Mesodermal cell (in vitro differentiated cells): Measurements from ENCODE around the gene SALL2.

Experiments used
- H3K27ac ChIP-seq: 2 replicates; pipeline ENCODE4 v1.7.0; 2013; ENCODE audit warnings: mild to moderate bottlenecking, low read depth, low read length, moderate library complexity; ENCODE audit not compliant: severe bottlenecking
- H3K36me3 ChIP-seq: 2 replicates; pipeline ENCODE4 v1.7.1; 2013; ENCODE audit warnings: mild to moderate bottlenecking, low read length, moderate library complexity; ENCODE audit not compliant: control insufficient read depth, insufficient read depth
- H3K4me1 ChIP-seq: one replicate; pipeline ENCODE4 v1.7.1; 2013; ENCODE audit warnings: mild to moderate bottlenecking, low read length; ENCODE audit not compliant: insufficient read depth, control insufficient read depth, poor library complexity, severe bottlenecking
- H3K4me3 ChIP-seq: 2 replicates; pipeline ENCODE4 v1.7.0; 2013; ENCODE audit warnings: low read length, control low read depth, mild to moderate bottlenecking; ENCODE audit not compliant: insufficient read depth, poor library complexity, severe bottlenecking; ENCODE audit errors: extremely low read depth
- H3K9me3 ChIP-seq: 2 replicates; pipeline ENCODE4 v1.7.1; 2013; ENCODE audit warnings: mild to moderate bottlenecking, low read length, moderate library complexity; ENCODE audit not compliant: control insufficient read depth
- WGBS, 2 experiments: methylation state at CpG; one replicate each; pipeline ENCODE4 v1.1.5; 2013; ENCODE audit warnings: missing lambda C conversion rate in 2 of 2; ENCODE audit not compliant: insufficient coverage in 2 of 2; 5-methylcytosine and 5-hydroxymethylcytosine counted together

SALL2 gene

DNA sequence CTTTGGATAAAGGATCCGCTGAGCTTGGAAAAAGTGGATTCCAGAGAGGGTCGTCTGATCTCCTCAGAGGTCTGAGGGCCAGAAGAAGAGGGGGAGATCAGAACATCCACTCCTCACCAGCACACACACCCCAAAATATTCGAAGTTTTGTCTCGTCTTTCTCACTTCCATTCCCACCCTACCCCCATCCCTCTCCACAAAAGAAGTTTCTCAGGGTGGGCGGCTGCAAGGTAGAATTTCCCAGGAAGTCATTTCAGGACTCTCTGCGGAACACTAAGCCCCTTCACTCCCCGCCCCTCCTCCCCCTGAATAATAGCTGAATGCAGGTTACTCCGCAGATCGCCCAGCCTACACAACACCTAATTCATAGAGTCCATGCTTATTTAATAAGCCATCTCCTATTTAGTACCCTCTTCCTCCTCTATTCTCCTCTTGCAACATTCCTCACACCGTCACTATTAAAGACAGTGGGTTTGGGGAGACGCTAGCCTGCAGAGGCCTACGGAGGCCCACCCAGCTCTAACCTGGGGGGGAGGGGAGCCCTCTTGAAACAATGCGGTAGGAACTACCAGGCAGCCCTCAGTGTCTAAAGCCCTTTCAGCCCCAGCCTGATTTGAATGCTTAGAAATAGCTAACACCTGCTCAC, 649 bp upstream of the SALL2 start:
- peak overlapping the region; percentile 77 for H3K27ac ChIP-seq
- 1 to 9% methylated on average over 8 to 11 of the region's 13 CpGs for WGBS, 2 experiments
- peaks cover 16% of the 10 kb centered on the region for H3K4me1 ChIP-seq

DNA sequence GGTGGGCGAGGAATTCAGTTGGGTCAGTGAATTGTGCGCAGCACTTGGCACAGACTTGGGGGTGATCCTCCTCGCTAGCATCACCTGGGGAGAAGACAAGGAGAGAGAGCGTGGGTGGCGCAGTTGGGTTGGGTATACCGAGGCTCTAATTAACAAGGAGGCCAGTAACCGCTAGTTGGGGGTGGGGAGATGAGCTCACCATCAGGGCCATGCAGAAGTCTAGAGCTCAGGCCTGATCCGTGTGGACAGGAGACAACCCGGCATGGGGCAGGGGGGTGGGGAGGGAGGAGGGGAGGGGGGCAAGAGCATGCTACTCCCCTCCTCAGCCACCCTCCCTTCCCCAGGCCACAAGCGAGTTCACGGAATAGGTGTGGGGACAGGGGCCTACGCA, 580 bp downstream of the SALL2 start:
- Histone ChIP-seq H3K4me3 (peak overlapping the region; percentile 71), H3K36me3 (peaks cover 32% of the 10 kb centered on the region), H3K27ac (peak overlapping the region; percentile 77), H3K9me3 (no peaks in the 10 kb centered on the region), H3K4me1 (peaks cover 16% of the 10 kb centered on the region)
- WGBS, 2 experiments = 15 to 42% methylated on average over 3 to 5 of the region's 12 CpGs

More for the DNA sequence above, 649 bp upstream of the SALL2 start:
- H3K36me3 ChIP-seq = peaks cover 29% of the 10 kb centered on the region
- H3K9me3 ChIP-seq = no peaks in the 10 kb centered on the region
- H3K4me3 ChIP-seq = peak overlapping the region; percentile 71

DNA sequence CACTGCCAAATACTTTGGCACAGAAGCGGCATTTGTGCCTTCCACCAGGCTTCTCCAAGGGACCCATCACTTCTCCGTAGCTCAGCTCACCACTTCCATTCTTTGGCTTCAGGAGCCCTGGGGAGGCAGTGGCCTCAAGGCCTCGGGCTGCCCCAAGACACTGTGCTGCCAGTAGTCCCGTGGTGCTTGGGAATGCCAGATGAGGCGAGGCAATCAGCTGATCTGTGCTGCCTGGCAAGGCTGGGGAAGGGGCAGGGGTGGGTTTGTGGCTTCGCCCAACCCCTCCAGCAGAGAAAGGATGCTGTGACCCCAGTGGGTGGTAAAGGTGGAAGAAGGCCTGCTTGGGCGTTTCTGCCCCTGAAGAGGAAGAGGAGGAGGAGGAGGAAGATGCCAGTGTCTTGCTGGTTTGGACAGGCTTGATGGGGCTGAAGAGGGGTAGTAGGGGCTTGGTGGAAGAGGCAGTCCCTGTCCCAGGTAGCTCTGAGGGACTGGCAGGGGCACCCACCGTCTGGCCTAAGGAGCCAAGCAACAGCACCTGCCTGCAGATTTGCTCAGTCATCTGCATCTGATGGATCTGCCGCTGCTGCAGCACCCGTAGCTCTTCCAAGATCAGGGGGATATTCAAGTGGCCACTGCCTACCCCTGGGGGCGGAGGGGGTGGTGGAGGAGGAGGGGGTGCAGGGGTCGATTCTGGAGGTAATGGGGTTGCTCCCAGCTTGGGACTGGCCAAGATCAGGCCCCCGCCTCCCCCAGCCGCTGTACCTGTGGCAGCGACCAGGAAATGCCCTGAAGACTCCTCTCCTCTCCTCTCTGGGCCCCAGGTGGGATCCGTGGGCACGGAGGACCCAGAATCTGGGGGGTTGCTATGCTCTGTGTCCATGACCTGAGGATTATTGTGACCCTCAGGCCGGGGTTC, 1.3 kb downstream of the SALL2 start:
- no peak overlapping the region for H3K27ac ChIP-seq
- peaks cover 32% of the 10 kb centered on the region for H3K36me3 ChIP-seq
- WGBS, 2 experiments = 76 to 91% methylated on average over 6 to 11 of the region's 18 CpGs
- peak overlapping the region; percentile 71 for H3K4me3 ChIP-seq
- peaks cover 16% of the 10 kb centered on the region for H3K4me1 ChIP-seq
- no peaks in the 10 kb centered on the region for H3K9me3 ChIP-seq

DNA sequence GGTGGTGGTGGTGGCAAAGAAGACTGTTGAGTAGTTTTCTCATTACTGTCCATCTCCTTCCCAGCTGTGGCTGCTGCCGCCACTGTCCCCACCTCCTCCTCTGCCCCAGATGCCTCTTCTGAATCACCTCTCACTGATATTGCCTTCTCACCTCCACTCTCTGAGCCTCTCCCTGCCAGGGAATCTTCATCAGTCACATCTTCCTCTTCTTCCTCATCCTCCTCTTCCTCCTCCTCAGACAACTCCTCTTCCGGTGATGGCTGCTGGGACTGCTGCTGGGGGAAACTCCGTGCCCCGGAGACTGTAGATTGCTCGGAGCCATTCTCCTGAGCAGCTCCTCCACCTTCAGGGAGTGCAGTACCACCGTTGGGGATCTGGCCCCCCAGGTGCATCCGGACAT, 2.9 kb downstream of the SALL2 start:
- H3K27ac ChIP-seq = no peak overlapping the region
- peaks cover 11% of the 10 kb centered on the region for H3K4me1 ChIP-seq
- H3K9me3 ChIP-seq = no peaks in the 10 kb centered on the region
- peaks cover 32% of the 10 kb centered on the region for H3K36me3 ChIP-seq
- 90 to 96% methylated on average over 5 of the region's 7 CpGs for WGBS, 2 experiments
- H3K4me3 ChIP-seq = no peak overlapping the region

DNA sequence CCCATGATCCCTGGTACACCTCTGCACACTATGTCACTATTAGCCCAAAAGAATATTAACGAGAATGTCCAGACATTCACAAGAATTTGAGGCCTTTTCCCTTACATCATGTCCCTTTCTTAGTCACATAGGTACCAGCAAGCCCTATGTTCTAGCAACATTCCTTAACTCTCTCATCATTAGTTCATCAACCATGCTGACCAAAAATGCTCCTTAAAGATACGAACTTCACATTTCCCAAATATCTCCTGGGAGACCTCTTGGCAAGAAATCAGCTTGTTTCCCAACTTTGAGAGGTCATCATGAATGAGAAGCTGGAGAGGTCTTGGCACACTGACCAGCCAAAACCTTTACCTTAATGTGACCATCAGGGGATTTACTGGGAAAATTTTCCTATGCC, 4.6 kb downstream of the SALL2 start:
- peaks cover 32% of the 10 kb centered on the region for H3K36me3 ChIP-seq
- H3K27ac ChIP-seq = no peak overlapping the region
- H3K4me3 ChIP-seq = no peak overlapping the region
- peaks cover 3% of the 10 kb centered on the region for H3K4me1 ChIP-seq
- no peaks in the 10 kb centered on the region for H3K9me3 ChIP-seq
- WGBS, 2 experiments = 82 to 92% methylated on average over 1 to 2 of the region's 2 CpGs

DNA sequence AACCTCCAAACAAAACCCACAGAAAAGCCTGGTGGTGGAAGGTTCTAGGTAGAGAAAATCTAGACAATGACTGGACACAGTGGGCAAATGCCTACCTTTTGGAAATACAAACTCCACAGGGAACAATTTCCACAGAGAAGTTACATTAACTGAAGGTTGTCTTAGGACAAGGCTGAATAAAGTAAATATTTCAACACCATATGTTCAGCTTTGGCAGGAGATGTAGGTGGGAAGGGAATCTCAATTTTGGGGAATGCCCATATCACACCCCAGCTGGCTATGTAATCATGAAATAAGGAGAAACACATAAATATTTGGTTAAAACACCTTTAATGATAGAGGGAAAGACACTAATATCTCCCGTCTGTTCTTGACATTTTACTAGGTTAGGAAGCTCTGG, 5.4 kb downstream of the SALL2 start:
- Histone ChIP-seq H3K4me1 (peaks cover 3% of the 10 kb centered on the region), H3K27ac (no peak overlapping the region), H3K4me3 (no peak overlapping the region), H3K36me3 (peaks cover 32% of the 10 kb centered on the region), H3K9me3 (no peaks in the 10 kb centered on the region)
- WGBS, 2 experiments = 100% methylated on average over 1 of the region's 1 CpG

DNA sequence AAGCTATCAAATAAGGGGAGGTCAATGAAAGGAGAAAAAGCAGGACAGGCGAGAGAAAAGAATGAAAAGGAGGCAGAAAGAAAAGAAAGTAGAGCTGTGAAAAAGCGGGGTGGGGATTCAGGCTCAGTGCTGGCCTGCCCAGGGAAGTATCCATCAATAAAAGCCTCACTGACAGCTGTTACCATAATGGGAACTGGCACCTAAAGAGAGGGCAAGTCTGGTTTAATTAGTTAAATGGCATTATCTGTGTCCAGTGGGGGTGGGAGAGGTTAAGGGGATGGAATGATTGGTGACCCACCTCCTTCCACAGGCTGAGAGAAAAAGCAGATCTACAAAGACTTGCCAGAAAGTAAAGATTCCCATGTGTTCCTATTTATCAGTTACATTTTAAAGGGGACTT, 7.4 kb downstream of the SALL2 start:
- Histone ChIP-seq H3K4me3 (no peak overlapping the region), H3K27ac (no peak overlapping the region), H3K4me1 (no peaks in the 10 kb centered on the region), H3K9me3 (no peaks in the 10 kb centered on the region), H3K36me3 (peaks cover 15% of the 10 kb centered on the region)
- 83 to 93% methylated on average over 2 of the region's 2 CpGs for WGBS, 2 experiments

DNA sequence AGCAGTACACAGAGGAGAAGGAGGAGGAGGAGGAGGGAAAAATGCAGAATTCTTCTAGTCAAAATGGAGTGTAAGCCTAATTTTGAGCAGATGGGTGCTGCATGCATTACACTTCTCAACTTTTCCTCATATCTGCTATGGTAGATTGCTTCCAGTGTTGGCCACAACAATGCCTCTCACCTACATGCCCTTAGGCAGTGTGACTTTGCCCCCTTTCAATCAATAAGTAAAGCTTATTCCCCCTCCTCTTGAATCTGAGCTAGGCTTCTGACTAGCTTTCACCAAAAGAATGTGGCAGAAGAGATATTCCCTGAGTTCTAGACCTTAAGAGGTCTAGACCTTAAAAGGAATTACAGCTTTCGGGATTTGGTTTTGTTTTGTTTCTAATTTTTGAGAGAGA, 11.8 kb downstream of the SALL2 start:
- WGBS, 2 experiments = 88% methylated on average over 1 of the region's 1 CpG; no CpG with 5 or more reads in 1 of the 2 experiments
- Histone ChIP-seq H3K27ac (no peak overlapping the region), H3K36me3 (peaks cover 2% of the 10 kb centered on the region), H3K4me1 (peaks cover 7% of the 10 kb centered on the region), H3K9me3 (peaks cover 3% of the 10 kb centered on the region), H3K4me3 (no peak overlapping the region)

DNA sequence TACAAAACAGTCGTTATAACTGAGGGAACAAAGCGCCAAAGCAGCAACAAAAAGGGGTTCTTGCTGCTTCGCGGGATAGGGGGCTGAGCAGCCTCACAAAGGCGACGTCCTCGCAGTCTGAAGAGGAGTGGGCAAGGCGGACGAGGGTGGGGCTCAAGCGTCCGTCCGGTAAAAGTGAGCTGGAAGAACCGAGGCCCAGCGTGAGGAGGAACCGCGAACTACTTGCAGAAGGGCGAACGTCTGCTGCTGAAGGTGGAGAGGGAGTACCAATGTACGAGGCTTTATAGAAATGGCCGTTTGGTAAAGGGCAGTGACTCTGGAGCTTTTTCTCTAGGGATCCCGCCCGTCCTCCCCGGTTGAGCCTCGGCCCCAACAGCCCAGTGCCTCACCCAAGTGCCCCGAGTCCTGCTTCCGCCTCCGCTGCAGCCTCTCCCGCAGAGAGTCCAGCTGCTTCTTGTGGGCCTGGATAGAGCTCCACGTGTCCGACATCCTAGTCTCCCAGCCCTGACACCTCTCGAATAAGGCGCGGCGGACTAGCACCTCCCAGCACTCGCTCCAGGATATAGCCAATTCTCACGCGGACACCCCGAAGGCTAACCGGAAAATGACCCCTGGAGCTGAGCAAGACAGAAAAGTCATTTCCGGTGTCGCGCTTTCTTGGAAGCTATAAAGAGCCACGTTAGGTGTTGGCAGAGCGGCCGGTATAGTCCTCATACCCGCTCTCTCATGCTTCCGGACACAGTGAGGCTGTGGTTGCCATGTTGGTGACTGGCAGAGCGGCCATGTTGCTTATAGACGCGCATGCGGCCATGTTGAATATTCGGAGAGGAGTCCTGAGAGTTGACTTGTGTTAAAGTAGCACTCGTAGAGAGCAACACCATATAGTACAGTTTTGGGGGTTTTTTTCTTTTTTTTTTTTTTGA, 15.2 kb downstream of the SALL2 start, which contains the start of gene METTL3:
Gene METTL3, minus strand, starts transcription at position 606 of the 923 bp plus-strand sequence. Its CDS starts 117 bp downstream, at position 489.
- H3K4me1 ChIP-seq = peaks cover 10% of the 10 kb centered on the region
- 0% methylated on average over 36 to 43 of the region's 53 CpGs for WGBS, 2 experiments
- H3K27ac ChIP-seq = peak within 1 kb of the TSS; percentile 86
- H3K4me3 ChIP-seq = peak within 1 kb of the TSS; percentile 96
- H3K36me3 ChIP-seq = peaks cover 33% of the 10 kb centered on the region
- peaks cover 3% of the 10 kb centered on the region for H3K9me3 ChIP-seq

DNA sequence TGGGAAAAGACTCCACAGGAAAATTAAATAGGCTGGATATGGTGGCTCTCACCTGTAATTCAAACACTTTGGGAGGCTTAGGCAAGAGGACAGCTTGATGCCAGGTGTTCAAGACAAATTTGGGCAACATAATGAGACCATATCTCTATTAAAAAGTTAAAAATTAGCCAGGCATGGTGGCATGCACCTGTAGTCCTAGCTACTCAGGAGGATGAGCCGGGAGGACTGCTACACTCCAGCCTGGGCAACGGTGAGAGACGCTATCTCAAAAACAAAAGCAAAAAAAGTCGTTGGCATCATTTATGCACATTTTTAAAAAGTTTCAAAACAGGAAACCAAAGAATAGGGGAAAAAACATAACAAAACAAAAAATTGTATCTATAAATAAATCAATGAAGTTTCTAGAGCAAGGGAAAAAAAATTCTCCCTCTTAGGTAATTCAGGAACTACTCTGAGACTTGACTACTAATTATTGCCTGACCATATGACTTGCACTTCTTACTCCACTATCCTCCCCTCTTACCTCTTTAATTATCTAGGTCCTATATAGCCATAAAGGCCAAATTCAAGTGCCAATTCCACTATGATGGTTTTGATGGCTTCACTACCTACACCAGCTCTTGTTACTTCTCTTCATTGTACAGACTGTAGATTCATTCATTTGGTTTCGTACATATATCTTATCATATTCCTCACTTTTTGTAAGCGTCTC, 16.6 kb downstream of the SALL2 start:
- H3K36me3 ChIP-seq = peaks cover 41% of the 10 kb centered on the region
- H3K27ac ChIP-seq = no peak overlapping the region
- H3K9me3 ChIP-seq = peaks cover 3% of the 10 kb centered on the region
- WGBS, 2 experiments = 94 to 100% methylated on average over 2 to 3 of the region's 6 CpGs
- H3K4me1 ChIP-seq = peaks cover 10% of the 10 kb centered on the region
- peak overlapping the region; percentile 96 for H3K4me3 ChIP-seq
